Activated naive CD4-positive, alpha-beta T cell treated with anti-CD3 and anti-CD28 coated beads, Interleukin-2, amount 10 ng/mL, durations not matched to agents 7 days and 5 days (primary cell): Measurements from ENCODE around the gene WWOX.
A peak's percentile ranks its signal among the peaks of the same experiment; 100 is the strongest.

ENCODE experiments used
- CTCF ChIA-PET: fragments of 350-600 bp; sonication (Branson Sonifier 250); formaldehyde crosslinking; loops from one replicate; lab custom pipeline; 2021; ENCODE audit warnings: antibody characterized with exemption; lab: Charles Lee
- DNase-seq: peaks from one replicate; pipeline ENCODE4 v3.0.0-alpha.2; 2020
- H3K27ac Mint-ChIP-seq: one replicate; pipeline ENCODE4 v1.8.0; 2021; ENCODE audit warnings: mild to moderate bottlenecking, moderate library complexity, mixed read lengths
- H3K27me3 Mint-ChIP-seq: one replicate; pipeline ENCODE4 v1.8.0; 2021; ENCODE audit warnings: mild to moderate bottlenecking, mixed read lengths
- H3K36me3 Mint-ChIP-seq: one replicate; pipeline ENCODE4 v1.8.0; 2021; ENCODE audit warnings: mixed read lengths
- H3K4me1 Mint-ChIP-seq: one replicate; pipeline ENCODE4 v1.8.0; 2021; ENCODE audit warnings: mixed read lengths
- H3K4me3 Mint-ChIP-seq: one replicate; pipeline ENCODE4 v1.8.0; 2021; ENCODE audit warnings: mild to moderate bottlenecking, moderate library complexity, mixed read lengths
- H3K9me3 Mint-ChIP-seq: one replicate; pipeline ENCODE4 v1.8.0; 2021; ENCODE audit warnings: mixed read lengths

The WWOX gene

DNA sequence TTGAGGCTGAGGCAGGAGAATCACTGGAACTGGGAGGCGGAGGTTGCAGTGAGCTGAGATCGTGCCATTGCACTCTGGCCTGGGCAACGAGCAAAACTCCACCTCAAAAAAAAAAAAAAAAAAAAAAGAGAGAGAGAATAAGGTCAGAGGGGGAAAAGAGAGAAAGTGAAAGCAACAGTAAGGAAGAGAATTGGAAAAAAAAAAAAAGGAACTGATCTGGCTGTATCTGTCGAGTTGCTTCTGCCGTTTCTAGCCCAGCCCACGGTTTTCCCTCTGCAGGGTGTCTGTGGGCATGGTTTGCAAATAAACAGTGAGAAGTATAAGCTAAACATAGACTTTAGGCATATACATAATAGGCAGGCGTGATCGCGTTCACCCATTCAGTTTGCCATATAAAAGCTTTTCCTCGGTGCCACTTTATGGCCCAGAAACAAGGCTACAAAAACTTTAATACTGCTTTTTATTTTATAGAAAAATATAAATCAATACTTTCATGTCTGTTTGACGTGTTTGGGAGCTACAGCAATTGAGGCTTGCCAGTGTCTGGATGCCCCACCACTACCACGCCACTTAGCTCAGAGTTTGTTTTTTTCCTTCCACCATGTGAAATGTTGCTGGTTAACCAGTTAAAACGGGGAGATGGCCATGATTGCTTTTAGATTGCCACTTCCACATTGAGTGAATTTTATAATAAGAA lies 1064.4 kb downstream of the WWOX start:
- H3K4me3 Mint-ChIP-seq, result peak overlapping the region; percentile 35
- peaks cover 7% of the 10 kb centered on the region for H3K9me3 Mint-ChIP-seq
- CTCF ChIA-PET, result interaction anchor here (0.5 to 1.2 kb wide), 3 partner anchors 12 to 173 kb away, joined by 3 read pairs; no protein-coding TSS in a partner anchor
- H3K27me3 Mint-ChIP-seq, result no peaks in the 10 kb centered on the region
- peak; percentile 35 for DNase-seq
- H3K4me1 Mint-ChIP-seq, result peaks cover 26% of the 10 kb centered on the region
- peak overlapping the region; percentile 70 for H3K27ac Mint-ChIP-seq
- H3K36me3 Mint-ChIP-seq, result peaks cover 7% of the 10 kb centered on the region

DNA sequence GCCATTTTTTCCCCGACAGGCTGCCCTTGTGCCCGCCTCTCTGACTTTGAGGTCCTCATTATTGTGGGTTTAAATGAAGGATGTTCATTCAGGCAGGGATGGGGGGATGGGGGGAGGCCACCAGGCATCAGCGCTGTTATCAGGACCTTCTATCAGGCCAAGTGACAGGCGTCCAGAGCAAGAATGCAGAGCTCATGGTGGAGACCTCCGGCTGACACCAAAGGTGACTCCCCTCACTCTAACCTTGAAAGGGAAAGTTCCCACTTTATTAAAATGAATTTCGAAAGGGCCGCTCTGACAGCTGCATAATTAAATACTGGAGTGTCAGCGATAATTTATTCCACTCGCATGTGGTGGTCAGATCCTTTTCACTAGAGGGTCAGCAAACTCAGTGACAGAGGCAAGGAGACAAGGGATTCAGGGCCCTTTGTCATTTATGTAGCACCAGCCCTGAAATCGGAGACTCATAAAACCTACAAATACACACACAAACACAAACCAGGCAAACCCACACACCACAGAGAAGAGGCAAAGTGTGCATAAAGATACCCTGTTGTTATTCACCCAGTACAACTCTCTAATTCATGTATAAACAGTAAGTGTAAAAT lies 1065.0 kb downstream of the WWOX start:
- Mint-ChIP-seq H3K4me3 (peak overlapping the region; percentile 27), H3K36me3 (peaks cover 7% of the 10 kb centered on the region), H3K27ac (no peak overlapping the region), H3K4me1 (peaks cover 33% of the 10 kb centered on the region), H3K9me3 (peaks cover 7% of the 10 kb centered on the region), H3K27me3 (no peaks in the 10 kb centered on the region)
- DNase-seq, result no peak
- CTCF ChIA-PET, result interaction anchor here (0.5 to 0.6 kb wide), 2 partner anchors 25 to 174 kb away, joined by 3 read pairs; no protein-coding TSS in a partner anchor

DNA sequence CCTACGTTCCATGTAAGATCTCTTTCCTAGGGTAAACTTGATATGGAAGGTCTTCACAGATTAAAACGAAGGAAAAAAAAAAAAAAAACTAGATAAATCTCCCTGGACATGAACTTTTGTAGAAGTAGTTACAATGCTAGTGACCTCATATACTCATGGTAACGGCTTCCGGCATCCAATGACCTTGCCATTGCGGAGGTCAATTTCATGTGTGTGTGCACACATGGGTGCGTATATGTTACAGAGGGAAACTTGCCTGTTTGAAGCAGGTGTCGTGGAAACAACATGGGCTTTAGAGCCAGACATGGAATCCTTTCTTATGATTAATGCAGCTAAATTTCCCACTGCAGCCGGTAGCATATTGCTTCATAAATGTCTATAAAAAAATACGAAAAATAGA lies 1065.6 kb downstream of the WWOX start:
- peaks cover 7% of the 10 kb centered on the region for H3K9me3 Mint-ChIP-seq
- H3K27ac Mint-ChIP-seq, result no peak overlapping the region
- H3K4me1 Mint-ChIP-seq, result peaks cover 38% of the 10 kb centered on the region
- peaks cover 7% of the 10 kb centered on the region for H3K36me3 Mint-ChIP-seq
- no peak for DNase-seq
- CTCF ChIA-PET, result no interaction called here
- no peaks in the 10 kb centered on the region for H3K27me3 Mint-ChIP-seq
- H3K4me3 Mint-ChIP-seq, result no peak overlapping the region

DNA sequence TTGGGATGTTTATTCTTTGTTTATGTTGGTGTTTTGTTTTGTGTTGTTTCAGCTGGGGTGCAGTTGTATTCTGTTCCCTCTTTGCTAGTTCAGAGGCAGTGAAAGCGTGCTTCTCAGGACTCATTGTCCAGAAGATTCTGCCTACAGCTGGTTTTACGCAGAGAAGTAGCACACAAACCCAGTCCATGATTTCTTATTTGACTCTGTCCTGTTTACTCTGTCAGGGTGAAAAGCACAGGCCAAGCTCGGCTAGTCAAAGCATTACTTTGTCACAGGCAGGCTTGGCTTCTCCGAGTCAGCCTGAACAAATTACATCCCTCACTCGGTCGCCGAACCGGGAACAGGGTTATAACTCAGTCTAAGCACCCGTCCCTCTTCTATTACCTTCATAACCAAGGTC lies 1066.1 kb downstream of the WWOX start:
- DNase-seq, result no peak
- Mint-ChIP-seq H3K36me3 (peaks cover 7% of the 10 kb centered on the region), H3K27ac (no peak overlapping the region), H3K4me3 (no peak overlapping the region), H3K4me1 (peaks cover 38% of the 10 kb centered on the region), H3K9me3 (peaks cover 7% of the 10 kb centered on the region), H3K27me3 (no peaks in the 10 kb centered on the region)
- CTCF ChIA-PET, result no interaction called here

DNA sequence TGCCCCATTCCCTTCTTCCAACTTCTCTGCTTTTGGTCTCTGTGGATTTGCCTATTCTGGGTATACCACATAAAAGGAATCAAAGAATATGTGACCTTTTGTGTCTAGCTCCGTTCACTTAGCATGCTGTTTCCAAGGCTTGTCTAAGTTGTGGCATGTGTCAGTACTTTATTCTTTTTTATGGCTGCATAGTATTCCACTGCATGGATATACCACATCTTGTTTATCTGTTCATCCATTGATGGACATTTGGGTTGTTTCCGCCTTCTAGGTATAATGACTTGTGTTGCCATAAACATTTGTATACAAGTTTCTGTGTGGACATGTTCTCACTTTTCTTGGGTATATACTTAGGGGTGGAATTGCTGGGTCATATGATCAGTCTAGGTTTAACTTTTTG lies 1068.4 kb downstream of the WWOX start:
- H3K36me3 Mint-ChIP-seq, result peaks cover 7% of the 10 kb centered on the region
- peaks cover 38% of the 10 kb centered on the region for H3K4me1 Mint-ChIP-seq
- H3K4me3 Mint-ChIP-seq, result no peak overlapping the region
- CTCF ChIA-PET, result no interaction called here
- DNase-seq, result no peak
- H3K9me3 Mint-ChIP-seq, result peaks cover 7% of the 10 kb centered on the region
- no peak overlapping the region for H3K27ac Mint-ChIP-seq
- no peaks in the 10 kb centered on the region for H3K27me3 Mint-ChIP-seq

DNA sequence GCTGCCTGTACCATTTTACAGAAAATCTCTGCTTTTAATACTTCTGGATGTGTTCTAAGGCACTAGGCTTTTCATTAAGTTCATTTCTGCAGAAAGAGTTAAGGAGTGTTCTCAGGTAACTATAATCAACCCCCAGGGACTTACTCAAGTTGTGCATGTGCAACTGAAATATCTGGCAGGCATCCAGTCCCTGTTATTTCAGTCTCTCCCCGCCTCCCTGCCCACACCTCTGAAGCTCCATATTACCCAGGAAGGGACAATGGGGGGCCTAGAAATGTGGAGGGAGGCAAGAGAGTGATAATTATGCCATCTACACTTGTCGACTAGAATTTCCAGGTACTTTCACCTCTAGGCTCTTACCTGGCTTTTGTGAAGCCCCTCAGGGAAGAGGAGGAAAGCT lies 1068.9 kb downstream of the WWOX start:
- Mint-ChIP-seq H3K9me3 (peaks cover 7% of the 10 kb centered on the region), H3K27ac (peak overlapping the region; percentile 49), H3K4me3 (no peak overlapping the region), H3K36me3 (peaks cover 7% of the 10 kb centered on the region), H3K27me3 (no peaks in the 10 kb centered on the region), H3K4me1 (peaks cover 33% of the 10 kb centered on the region)
- CTCF ChIA-PET, result interaction anchor here (0.6 kb wide), 1 partner anchor 115 kb away, joined by 3 read pairs; no protein-coding TSS in a partner anchor
- DNase-seq, result no peak

DNA sequence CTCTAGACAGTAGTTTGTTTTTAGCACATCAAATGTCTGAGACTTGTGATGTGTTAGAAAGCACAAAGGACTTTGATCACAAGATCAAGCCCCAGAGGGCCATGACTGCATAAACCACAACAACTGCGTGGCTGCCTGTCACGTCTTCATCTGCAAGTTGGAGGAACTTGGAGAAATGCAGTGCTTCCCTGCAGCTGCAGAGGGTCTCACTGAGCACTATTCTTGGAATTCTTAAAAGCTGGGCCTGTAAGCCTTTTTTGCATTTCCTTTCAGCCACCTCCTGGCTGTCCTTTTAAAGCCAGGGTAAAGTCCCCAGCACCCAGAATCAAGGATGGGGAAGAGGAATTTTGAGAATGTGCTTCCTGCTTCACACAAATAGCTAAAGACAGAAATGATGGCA lies 1069.8 kb downstream of the WWOX start:
- peaks cover 7% of the 10 kb centered on the region for H3K36me3 Mint-ChIP-seq
- CTCF ChIA-PET, result interaction anchor here (0.6 kb wide), 1 partner anchor 115 kb away, joined by 3 read pairs; no protein-coding TSS in a partner anchor
- H3K9me3 Mint-ChIP-seq, result peaks cover 7% of the 10 kb centered on the region
- H3K27ac Mint-ChIP-seq, result peak overlapping the region; percentile 52
- DNase-seq, result peak; percentile 66
- H3K4me3 Mint-ChIP-seq, result no peak overlapping the region
- H3K4me1 Mint-ChIP-seq, result peaks cover 26% of the 10 kb centered on the region
- no peaks in the 10 kb centered on the region for H3K27me3 Mint-ChIP-seq

DNA sequence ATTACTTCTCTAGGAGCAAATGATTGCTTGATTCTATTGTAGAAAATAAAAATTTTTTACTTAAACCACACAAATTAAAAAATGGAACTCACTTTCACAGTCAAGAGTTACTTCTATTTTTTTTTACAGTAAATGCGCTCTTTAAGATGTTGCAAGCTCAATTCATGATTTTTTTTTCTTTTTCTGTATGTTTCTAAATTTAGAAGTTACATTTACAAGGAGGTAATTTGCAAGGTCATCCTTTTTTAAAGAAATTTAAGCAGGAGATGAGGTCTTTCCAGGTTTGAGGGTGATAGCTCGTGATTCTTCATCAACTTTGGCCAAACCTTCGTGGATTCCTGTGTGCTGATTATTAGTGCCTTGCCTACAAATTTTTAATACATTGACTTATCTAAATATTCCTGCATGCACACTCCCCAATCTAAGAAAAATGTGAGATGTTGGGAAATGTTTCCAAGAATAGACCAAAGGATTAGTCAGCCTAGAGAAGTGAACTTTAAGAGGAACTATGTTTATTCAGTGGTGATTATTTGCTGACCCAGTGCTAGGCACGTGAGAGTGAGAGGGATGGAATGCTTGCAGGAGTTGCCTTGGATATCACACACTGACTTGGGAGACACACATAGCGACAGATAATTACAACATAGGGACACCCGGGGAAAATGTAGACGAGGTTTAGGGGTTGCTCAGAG lies 1071.2 kb downstream of the WWOX start:
- H3K9me3 Mint-ChIP-seq, result peaks cover 7% of the 10 kb centered on the region
- peaks cover 7% of the 10 kb centered on the region for H3K36me3 Mint-ChIP-seq
- DNase-seq, result no peak
- CTCF ChIA-PET, result no interaction called here
- H3K4me3 Mint-ChIP-seq, result no peak overlapping the region
- no peaks in the 10 kb centered on the region for H3K27me3 Mint-ChIP-seq
- H3K4me1 Mint-ChIP-seq, result peaks cover 19% of the 10 kb centered on the region
- no peak overlapping the region for H3K27ac Mint-ChIP-seq

DNA sequence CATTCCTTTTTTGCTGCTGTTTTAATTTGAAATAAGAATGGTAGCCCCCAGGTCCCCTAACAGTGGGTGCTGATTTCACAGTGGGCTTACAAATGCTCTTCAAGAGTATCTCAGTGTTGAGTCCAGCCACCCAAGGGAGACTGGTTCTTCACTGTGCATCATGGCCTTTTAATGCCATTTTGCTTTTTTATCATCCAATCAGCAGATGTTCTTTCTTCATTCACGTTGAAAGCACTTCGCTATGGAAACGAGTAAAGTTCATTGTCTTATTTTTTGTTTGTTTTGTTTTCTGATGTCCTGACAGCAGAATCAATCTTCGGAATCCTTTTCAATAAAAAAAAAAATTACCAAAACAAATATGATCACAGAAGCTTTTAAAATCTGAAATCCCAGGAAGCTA lies 1072.0 kb downstream of the WWOX start:
- Mint-ChIP-seq H3K4me3 (no peak overlapping the region), H3K27me3 (no peaks in the 10 kb centered on the region), H3K4me1 (peaks cover 19% of the 10 kb centered on the region), H3K36me3 (peaks cover 7% of the 10 kb centered on the region), H3K9me3 (peaks cover 7% of the 10 kb centered on the region), H3K27ac (no peak overlapping the region)
- DNase-seq, result no peak
- CTCF ChIA-PET, result no interaction called here

DNA sequence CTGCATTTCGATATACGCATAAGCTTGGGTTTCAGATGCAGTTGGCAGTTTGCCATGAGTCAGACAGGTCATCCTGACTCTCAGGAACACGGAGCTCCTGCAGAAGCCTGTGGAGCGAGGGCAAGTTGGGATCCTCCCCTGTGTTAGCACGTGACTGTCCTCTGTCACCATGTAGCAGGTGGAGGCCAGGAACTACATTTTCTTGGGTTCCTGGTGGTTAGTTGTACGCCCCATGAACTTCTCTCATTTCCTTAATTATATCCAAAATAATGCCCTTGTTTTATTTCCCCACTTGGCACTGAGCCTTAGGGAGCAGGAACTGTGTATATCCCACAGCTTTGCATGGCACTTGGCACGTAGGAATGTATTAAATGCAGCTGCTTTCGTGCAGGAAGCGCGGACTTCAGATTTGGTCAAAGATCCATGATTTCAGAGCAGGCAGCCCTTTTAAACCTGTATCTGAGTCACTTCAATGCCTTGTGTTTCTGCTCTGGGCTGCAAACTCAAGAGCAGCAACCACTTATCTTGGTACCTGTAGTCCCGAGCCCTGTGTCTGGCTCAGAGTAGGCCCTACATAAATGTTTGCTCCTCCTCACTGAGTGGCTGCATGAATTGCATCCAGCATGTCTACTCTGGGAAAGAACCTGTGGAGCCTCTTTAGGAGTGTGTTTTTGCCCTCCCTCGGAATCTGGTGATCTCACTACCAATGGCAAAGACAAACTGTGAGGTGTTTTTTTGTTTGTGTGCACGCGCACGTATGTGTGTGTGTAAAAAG lies 1072.7 kb downstream of the WWOX start:
- Mint-ChIP-seq H3K4me1 (peaks cover 19% of the 10 kb centered on the region), H3K27ac (no peak overlapping the region), H3K27me3 (peaks cover 3% of the 10 kb centered on the region), H3K9me3 (peaks cover 9% of the 10 kb centered on the region), H3K36me3 (peaks cover 7% of the 10 kb centered on the region), H3K4me3 (no peak overlapping the region)
- no peak for DNase-seq
- CTCF ChIA-PET, result no interaction called here

DNA sequence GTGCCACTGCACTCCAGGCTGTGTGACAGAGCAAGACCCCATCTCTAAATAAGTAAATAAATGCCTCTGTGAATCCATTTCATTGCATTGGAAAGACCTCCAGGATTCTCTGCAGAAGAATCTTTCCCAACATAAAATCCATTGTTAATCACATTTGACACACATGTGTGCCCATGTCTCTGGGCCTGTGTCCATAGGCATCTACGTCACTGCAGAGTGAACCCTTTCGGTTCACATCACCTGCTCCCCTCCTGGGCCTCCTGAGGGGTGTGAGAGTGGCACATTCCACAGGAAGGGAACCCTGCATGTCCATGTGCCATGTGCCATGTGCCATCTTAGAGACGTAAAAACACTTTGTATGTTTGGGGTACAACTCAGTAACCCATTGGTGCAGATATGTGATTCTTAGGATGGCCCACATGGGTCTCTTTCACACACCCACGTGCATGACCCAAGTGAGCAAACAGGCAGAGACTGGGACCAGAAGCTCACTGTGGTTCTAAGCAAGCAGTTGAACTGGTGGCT lies 1073.6 kb downstream of the WWOX start:
- Mint-ChIP-seq H3K4me3 (no peak overlapping the region), H3K36me3 (peaks cover 3% of the 10 kb centered on the region), H3K27ac (no peak overlapping the region), H3K4me1 (peaks cover 19% of the 10 kb centered on the region), H3K27me3 (peaks cover 5% of the 10 kb centered on the region), H3K9me3 (peaks cover 7% of the 10 kb centered on the region)
- CTCF ChIA-PET, result no interaction called here
- no peak for DNase-seq

DNA sequence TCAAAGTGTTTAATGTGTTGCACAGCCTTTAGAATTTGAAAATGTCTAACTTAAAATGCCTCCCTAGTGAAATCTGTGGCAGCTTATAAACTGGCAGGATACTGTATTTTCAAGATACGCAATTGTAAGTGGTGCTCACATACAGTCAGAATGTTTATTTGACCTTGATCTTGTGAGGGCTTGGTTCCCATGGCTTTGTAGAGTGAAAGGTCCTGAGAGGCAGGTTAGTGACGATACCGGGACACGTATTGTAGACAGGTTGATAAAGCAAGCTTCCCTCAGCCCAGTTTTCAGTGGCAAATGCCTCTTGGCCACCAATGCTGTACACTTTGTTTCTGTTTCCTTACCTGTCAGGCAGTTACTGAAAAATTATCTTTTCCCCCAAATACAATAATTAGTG lies 1074.5 kb downstream of the WWOX start:
- H3K36me3 Mint-ChIP-seq, result no peaks in the 10 kb centered on the region
- DNase-seq, result no peak
- no peak overlapping the region for H3K27ac Mint-ChIP-seq
- peaks cover 5% of the 10 kb centered on the region for H3K9me3 Mint-ChIP-seq
- CTCF ChIA-PET, result no interaction called here
- peaks cover 5% of the 10 kb centered on the region for H3K27me3 Mint-ChIP-seq
- peaks cover 11% of the 10 kb centered on the region for H3K4me1 Mint-ChIP-seq
- H3K4me3 Mint-ChIP-seq, result no peak overlapping the region

DNA sequence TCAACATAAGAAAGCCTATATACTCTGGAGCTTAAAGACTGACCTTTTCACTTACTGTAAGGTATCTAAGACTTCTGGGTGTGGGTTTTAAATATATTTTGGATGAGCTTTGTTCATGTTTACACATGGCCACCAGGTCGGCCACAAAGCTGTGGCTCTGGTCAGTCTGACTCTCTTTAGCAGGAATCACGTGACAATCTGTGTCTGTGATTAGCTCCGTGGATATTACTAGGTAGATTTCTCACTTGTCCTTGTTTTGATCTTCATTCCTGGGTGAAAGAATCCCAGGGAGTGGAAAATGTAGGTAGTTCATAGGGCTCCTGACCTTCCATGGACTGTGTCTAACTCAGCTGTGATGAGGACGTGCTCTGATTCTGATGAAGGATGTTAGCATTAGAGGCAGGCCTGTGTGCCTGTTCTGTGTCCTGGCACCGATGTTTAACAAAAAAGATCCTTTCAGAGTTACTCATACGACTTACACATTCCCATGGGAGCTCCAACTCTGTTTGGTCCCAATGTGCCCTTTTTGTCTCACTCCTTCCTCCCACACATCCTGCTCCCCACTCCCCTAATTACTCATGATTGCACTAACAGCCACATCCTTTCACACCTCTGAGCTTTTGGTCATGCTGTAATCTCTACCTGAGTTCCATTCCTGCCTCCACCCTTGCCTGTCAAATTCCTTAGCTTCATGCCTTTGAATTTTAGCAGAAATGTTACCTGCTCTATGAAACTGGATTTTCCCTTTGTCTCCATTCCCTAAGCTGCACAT lies 1076.0 kb downstream of the WWOX start:
- Mint-ChIP-seq H3K36me3 (no peaks in the 10 kb centered on the region), H3K27ac (no peak overlapping the region), H3K4me3 (no peak overlapping the region), H3K4me1 (no peaks in the 10 kb centered on the region), H3K27me3 (peaks cover 5% of the 10 kb centered on the region), H3K9me3 (peaks cover 5% of the 10 kb centered on the region)
- CTCF ChIA-PET, result interaction anchor here (0.9 to 1.5 kb wide), 2 partner anchors 12 to 16 kb away, joined by 3 read pairs; no protein-coding TSS in a partner anchor
- no peak for DNase-seq
